Fibroblast of villous mesenchyme (primary cell): Measurements from ENCODE around the gene SDE2. TPM values are rescaled to one million over a fixed set of nuclear protein-coding genes. Genes with fewer than 3 reads are reported as not detected.

Source experiments
- DNase-seq: peaks from one replicate; pipeline ENCODE4 v3.0.0-alpha.2; 2010; ENCODE audit warnings: low read depth
- H3K4me3 ChIP-seq: 2 replicates; pipeline ENCODE4 v1.5.1; 2011; ENCODE audit warnings: low read depth, mild to moderate bottlenecking, low read length
- CTCF ChIP-seq: IDR thresholded peaks from 2 replicates; pipeline ENCODE4 v1.5.1; 2012; ENCODE audit warnings: low read depth, mild to moderate bottlenecking, low read length; ENCODE audit not compliant: insufficient read depth
- total RNA-seq: library from RNA; depleted of rRNA; stranded (reverse); fragments of >200 nt; gene quantifications from 2 replicates; pipeline ENCODE4 v1.2.3, GENCODE V29; 2012

Gene SDE2
- total RNA-seq = 22.2 and 31.5 TPM in 2 replicates

- peak within 1 kb of the TSS; percentile 99 for H3K4me3 ChIP-seq
- DNase-seq = peak; percentile 100
- no peak for TF ChIP-seq CTCF
Observed at GRCh38 chr1:225999227-225999911, at the start of gene SDE2. SDE2 (minus strand) TSS chr1:225999343; CDS start chr1:225999312, 31 bp downstream.

DNA sequence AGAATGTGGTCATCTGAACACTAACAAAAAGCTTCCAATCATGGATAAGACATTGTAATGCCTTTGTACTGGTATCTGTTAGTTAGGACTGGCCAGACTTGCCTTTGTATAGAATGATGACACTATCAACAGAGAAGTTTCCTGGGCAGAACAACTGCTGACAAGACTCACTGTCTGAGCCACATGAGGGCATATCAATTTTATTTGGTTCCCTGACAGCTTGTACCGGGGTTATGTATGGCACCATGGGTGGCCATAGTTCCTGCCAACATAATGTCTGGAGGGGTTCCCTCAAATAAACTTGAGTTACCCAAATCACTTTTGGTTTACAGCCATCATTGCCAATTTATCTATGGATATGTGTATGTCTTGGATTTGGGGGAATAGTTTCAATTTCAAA is 49.7 kb upstream of the SDE2 start:
- TF ChIP-seq CTCF = no peak
- H3K4me3 ChIP-seq = no peak overlapping the region
- no peak for DNase-seq

DNA sequence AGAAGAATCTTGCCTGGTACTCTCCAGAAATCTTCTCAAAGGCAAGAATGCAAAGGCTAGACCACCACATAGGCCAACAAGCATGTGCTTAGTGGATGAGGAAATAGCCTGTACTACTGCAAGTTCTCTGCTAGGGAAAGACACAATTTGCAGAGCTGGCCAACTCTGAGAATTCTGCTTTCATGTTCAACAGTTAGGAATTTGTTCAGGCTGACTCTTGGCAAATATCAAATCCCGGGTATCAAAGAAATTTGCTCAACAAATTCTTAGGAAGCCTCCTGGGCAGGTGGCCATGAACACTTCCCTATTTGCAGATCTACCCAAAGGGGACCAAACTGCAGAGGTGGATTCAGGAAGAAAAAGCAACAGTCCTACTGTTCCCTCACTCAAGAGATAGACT is 48.4 kb upstream of the SDE2 start:
- no peak overlapping the region for H3K4me3 ChIP-seq
- DNase-seq = no peak
- no peak for TF ChIP-seq CTCF

- no peak for TF ChIP-seq CTCF
- no peak for DNase-seq
- no peak overlapping the region for H3K4me3 ChIP-seq
Observed at GRCh38 chr1:226046240-226046639, 47.1 kb upstream of the SDE2 start.

GRCh38 chr1:226044514-226045101 is 45.5 kb upstream of the SDE2 start:
- H3K4me3 ChIP-seq = no peak overlapping the region
- TF ChIP-seq CTCF = no peak
- DNase-seq = no peak

DNA sequence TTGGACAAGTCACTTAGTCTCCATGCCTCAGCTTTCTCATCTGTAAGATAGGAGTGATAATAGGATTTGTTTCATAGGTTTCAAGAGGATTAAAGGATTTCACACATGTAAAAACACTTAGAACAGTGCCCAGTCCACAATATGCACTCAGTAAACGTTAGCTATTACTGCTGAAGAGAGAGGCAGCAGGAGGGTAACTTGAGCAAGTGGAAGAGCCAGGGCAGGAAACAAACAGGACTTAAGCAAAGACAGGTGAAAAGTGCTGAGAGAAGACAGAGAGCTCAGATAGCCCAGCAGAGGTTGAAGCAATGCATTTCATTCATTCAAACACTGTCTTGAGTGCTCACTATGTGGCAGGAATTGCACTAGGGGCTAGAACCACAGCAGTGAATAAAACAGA is 42.3 kb upstream of the SDE2 start:
- H3K4me3 ChIP-seq = no peak overlapping the region
- no peak for TF ChIP-seq CTCF
- DNase-seq = no peak
